NCI-H128 (cell line): ENCODE results near the gene SYS1.

ENCODE experiments used
- DNase-seq: peaks from one replicate; lab custom pipeline; 2025; ENCODE audit not compliant: unreplicated experiment; lab: John Stamatoyannopoulos, UW

SYS1 gene

DNA sequence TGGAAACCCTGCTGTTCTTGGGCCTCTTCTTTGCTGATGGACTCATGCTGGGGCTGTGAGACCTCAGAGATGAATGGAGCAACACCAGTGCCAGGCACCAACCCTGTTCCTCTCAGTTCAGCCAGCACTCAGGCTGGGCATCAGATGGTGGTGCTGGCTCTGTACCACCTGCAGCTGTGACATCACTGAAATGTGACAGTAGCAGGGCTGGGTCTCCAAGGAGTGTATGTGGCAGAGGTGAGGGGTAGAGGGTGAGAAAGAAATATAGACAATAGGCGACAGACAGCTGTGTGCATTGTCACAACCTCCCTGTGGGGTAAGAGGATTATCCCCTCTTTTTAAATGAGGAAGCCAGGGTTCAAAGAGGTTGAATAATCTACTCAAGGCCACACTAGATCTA is 15.2 kb downstream of the SYS1 start, which contains the start of gene TP53TG5:
Gene TP53TG5, minus strand, starts transcription at position 135 of the 400 bp plus-strand sequence. Its CDS starts 89 bp downstream, at position 46.
- no peak for DNase-seq

DNA sequence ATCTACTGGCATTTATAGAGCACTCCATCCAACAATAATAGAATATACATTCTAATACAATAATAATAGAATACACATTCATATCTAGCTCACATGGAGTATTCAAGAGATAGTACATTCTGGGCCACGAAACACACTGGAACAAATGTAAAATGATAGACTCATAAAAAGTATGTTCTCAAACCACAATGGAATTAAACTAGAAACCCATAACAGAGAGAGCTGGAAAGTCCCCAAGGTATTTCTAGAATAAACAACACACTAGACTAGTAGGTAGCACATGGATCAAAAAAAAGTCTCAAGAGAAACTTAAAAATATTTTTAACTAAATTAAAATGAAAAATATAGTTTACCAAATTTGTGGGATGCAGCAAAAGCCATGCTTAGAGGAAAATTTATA is 24.3 kb downstream of the SYS1 start:
- no peak for DNase-seq

DNA sequence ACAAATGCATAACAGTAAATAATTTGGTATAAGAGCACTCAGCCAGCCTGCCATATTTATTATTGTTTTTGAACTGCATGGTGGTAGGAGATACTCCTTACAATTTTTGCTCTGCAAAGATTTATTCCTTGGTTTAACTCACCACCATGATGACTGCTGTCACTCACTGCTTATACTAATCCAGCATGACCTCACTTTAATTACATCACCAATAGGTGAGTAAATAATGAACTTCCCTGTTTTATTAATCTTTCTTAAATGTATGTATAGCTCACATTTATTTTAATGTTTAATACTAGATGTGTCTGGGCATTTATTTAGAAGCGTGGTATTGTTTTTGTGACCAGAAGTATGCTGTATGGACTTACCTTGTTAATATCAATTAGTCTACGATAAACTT is 28.0 kb downstream of the SYS1 start:
- no peak for DNase-seq

DNA sequence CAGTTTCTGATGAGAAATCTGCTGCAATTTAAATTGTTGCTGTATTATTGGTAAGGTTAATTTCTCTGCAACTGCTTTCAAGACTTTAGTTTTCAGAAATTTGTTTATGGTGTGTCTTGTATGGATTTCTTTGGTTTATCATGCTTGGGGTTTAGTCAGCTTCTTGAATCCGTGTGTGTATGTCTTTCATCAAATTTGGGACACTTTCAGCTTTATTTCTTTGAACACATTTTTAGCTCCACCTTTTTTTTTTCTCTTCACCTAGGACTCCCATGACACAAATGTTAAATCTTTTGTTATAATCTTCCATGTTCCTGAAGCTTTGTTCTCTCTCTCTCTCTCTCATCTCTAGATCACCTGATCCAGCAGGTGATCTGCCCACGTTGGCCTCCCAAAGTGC is 28.6 kb downstream of the SYS1 start:
- no peak for DNase-seq

DNA sequence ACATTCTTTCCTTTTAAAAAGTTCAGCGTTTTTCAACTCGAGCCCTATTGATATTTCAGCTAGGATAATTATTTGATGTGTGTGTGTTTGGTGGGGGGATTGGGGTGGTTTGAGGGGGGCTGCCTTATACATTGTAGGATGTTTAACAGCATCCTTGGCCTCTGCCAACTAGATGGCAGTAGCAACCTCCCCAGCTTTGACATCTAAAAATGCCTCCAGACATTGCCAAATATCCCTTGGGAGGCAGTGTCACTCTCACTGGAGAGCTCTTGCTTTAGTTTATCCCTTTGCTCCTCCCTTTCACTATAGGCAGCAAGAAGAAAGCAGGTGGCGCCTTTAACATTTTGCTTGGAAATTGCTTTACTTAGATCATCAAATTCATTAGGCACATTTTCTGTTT is 29.8 kb downstream of the SYS1 start:
- no peak for DNase-seq

DNA sequence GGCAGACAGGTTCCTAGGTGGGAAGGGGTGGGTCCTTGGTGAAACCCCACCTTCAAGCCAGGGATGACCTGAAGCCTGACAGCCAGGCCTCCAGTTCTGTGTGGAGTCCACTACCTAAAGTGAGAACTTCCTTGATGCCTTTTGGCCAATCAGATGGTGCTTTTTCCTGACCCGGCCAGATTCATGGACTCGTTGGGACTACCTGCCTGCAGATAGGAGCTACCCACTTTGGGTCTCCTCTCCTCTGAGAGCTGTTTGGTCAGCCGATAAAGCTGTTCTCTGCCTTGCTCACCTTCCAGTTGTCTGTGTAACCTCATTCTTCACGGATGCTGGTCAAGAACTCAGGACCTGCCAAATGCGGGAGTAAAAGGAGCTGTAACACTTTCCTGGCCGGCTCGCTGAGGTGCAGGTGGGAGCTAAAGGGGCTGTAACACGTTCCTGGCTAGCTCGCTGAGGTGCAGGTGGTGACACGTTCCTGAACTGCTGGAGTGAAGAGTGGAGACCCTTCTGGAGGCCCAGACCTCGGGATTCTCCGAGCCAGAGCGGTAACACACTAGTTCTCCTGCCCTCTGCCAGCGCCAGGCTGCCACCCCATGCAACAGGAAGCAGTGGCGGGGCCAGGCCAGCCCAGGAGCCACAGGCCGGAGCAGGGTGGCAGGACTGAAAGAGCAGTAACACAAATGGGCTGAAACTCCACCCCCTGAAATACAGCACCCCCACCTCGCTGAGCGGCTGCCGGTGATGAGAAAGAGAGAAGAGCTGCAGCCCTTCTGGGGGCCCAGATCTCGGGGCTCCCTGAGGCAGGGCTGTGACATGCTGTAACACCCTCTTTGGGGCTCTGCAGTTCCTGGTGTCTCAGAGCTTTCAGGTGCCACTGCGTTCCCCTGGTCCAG is 31.5 kb downstream of the SYS1 start:
- DNase-seq = no peak

DNA sequence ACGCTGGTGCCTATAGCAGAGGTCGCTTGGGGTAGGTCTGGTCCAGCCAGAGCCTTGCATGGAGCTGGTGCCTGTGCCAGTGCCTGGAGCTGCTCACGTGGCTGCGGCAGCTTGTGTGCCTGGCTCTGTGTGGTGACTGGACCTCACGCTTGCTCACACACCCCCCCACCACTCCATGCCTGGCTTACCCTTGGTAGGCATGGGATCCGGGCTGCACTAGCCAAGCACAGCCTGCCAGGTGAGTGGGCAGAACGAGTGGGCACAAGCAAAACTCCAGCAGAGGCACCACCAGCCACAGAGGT is 32.1 kb downstream of the SYS1 start:
- DNase-seq = no peak

DNA sequence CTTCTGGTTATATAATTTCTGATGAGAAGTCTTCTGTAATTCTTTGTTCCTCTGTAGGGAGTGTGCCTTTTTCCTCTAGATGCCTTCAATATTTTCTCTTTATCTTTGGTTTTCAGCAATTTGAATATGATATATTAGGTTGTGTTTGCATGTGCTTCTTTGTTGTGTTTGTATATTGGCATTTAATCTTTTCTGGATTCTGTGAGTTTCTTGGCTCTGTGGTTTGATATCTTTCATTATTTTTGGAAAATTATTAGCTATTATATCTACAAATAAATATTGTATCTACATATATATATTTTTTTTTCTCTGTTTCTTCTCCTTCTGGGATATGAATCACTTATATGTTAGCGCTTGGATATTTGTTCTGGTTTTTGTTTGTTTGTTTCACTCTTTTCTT is 36.1 kb downstream of the SYS1 start:
- DNase-seq = no peak

DNA sequence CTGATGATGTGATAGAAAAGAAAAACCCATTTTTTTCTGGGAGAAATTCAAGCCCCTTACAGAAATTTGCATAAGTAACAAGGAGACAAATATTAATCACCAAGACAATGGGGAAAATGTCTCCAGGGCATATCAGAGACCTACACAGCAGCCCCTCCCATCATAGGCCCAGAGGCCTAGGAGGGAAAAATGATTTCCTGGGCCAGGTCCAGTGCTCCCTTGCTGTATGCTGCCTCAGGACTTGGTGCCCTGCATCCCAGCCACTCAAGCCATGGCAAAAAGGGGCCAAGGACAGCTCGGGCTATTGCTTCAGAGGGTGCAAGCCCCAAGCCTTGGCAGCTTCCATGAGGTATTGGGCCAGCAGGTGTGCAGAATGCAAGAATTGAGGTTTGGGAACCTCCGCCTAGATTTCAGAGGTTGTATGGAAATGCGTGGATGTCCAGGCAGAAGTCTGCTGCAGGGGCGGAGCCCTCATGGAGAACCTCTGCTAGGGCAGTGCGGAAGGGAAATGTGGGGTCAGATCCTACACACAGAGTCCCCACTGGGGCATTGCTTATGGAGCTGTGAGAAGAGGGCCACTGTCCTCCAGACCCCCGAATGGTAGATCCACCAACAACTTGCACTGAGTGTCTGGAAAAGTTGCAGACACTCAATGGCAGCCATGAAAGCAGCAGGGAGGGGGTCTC is 37.5 kb downstream of the SYS1 start:
- no peak for DNase-seq

DNA sequence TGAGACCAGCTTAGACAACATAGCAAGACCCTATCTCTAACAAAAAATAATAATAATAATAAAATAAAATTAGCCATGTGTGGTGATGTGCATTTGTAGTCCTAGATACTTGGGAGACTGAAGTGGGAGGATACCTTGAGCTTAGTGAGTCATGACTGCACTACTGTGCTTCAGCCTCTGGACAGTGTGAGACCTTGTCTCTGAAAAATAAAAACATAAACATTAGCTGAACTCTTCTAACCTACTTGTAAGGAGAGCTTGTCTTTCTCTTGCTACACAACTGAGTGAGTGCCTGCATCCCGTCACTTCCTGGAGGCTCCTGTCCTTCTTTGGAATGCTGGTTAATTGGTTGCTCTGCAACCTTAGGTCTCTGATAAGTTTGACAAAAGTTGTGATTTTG is 40.0 kb downstream of the SYS1 start:
- no peak for DNase-seq

DNA sequence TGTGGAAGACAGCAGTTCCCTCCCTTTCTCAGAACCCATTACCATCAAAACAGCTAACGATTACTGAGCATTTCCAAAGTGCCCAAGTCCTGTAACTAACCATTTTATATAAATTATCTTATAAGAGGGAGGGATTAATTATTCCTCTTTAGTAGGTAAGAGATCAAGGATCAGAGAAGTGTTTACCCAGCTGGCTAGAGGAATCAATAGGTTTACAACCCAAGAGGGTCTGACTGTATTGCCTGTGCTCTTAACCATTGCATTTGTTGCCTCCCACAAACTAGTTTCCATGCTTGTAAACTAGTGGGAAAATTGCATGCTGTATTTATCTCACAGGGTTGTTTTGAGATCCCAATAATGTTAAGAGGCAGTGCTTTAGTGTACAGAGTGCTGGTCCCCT is 41.5 kb downstream of the SYS1 start:
- no peak for DNase-seq

DNA sequence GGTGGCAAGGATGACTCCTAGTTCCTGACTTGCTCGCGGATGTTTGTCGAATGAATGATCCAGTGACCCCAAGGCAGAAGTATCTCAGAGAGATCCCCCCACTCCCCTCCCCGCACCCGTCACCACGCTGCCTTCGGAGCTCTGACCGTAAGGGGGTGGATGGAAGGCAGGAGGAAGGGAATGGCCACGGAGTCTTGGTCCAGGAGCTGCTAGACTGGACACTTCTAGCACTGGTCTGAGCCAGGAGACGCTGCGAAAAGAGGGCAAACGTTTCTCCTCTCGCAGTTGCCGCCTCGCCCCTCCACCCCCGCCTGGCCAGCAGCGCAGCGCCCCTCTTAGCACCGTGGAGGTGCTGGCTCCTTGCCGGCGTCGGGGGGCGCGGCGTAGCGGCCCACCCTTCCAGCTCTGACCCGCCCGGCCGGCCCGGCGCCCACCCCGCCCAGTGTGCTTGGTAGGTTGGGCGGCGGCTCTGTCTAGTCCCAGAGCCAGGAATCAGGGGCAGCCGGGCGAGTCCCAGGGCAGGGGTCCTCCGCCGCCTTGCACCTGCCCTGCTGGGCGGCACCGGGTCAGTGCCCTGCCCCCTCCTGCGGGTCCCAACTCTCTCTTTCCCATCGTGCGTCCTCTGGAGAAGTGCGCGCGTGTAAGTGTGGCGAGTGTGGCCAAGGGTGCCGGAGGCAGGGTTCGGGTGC is 42.8 kb downstream of the SYS1 start:
- DNase-seq = no peak

DNA sequence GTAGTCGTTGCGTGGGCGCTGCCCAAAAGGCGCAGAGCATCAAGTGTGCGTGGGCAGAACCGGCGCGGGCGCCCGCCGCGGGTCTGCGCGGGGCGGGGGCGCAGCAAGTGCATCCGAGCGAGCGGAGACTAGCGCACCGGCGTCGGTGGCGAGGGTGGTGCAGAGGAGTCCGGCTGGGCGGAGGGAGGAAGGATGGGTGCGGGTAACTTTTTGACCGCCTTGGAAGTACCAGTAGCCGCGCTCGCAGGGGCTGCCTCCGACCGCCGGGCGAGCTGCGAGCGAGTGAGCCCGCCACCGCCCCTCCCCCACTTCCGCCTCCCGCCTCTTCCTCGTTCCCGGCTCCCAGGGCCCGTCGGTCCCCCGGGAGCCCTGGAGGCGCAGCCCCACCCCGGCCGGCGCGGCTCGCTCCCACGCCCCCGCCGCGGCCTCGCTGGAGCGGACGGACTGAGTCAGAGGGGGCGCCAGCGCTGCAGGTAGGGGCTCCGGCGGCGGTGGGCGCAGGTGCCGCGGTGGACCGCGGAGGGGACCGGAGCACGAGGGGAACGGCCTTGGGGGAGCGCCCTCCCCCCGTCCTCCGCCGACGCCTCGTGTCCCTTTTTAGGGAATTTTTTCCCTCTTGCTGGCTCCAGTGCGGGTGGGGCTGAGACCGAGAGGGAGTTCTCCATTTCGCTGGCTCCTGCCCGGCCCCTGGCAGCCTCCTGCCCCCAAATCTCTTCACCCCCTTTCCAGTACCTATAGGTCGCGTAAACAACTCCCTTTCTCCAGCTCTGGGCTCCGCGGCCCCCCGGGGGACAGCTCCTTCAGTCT is 43.5 kb downstream of the SYS1 start:
- DNase-seq = peak; percentile 17

DNA sequence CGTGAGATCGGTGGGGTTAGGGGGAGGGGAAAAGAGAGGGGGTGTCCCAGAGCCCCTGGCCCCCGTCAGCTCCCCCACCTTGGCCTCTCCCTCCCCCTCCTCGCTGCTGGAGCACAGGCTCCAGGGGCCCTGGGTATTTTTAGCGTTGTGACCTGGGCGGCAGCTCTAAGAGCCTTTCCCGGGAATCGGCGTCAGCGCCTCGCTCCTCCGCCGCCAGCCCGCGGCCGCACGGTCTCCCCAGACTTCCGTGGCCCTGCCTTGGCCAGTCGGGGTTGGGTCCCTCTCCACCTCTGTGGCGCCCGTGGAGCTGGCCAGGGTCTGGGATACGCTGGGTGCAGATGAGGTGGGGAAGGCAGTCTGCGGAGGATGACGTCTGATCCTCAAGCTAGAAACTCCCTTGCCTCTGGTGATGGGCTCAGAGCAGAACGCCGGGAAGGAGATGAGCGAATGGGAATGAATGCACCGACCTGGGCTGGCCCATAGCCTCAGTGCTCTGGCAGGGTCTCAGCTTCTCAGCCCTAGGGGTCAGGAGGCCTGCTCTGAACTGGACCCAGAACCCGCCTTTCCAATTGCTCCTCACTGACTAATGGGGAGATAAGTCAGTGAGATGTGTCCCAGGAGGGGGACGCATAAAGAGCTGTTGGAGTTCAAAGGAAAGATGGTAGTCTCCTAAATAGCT is 44.2 kb downstream of the SYS1 start:
- DNase-seq = no peak

DNA sequence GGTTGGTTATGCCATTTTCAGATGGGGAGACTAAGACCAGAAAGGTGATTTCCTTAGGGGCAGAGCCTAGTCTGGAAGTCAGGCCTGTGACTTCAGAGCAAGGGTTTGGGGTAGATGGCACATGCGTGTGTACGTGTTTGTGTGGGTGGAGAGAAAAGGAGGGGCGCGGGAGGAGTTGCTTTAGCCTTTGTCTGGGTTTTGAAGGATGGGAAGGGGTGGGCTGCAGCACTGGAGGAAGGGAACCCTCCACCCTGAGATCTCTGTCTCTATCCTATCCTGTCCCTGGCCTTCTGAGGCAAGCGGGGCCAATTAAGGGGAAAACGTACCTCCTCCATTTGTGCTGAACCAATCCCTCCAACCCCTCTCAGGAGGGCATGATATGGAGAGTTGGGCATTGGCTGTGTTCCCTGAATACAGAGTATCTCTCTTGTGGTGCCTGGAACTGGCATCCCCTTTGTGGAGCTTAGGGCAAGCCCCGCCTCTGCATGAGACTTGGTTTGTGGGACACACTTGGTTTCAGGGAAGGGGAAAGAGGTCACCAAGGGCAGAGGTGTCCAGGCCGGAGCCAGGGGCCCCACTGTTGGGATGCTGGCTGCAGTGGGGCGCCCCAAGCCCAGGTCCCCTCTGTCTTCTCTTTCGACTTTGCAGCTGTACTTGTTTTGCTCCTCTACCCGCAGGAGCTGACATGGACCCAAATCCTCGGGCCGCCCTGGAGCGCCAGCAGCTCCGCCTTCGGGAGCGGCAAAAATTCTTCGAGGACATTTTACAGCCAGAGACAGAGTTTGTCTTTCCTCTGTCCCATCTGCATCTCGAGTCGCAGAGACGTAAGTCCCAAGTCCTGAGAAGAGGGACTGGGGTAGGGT is 45.1 kb downstream of the SYS1 start, which contains the start of gene DBNDD2:
Gene DBNDD2, plus strand, starts transcription at position 507 of the 863 bp plus-strand sequence. Its CDS starts 179 bp downstream, at position 686.
- DNase-seq = no peak

DNA sequence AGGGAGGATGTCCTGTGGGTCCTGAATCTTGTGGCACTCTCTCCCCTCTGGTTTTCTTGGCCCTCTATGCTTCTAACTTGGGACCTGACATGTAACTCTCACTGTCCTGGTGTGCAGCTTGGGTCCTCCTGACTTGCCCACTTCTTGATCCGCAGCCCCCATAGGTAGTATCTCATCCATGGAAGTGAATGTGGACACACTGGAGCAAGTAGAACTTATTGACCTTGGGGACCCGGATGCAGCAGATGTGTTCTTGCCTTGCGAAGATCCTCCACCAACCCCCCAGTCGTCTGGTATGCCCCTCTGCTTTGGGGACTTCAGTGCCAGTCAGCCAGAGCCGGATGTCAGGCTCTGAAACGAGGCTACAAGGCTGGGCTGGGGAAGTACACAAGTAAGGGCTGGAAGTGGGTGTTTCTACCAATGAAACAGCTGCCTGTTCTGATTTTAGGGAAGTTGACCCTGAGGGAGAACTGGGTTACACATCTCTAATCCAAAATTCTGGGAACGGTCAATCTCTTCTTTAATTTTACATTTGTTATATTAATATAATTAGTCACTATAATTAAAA is 45.8 kb downstream of the SYS1 start:
- no peak for DNase-seq

DNA sequence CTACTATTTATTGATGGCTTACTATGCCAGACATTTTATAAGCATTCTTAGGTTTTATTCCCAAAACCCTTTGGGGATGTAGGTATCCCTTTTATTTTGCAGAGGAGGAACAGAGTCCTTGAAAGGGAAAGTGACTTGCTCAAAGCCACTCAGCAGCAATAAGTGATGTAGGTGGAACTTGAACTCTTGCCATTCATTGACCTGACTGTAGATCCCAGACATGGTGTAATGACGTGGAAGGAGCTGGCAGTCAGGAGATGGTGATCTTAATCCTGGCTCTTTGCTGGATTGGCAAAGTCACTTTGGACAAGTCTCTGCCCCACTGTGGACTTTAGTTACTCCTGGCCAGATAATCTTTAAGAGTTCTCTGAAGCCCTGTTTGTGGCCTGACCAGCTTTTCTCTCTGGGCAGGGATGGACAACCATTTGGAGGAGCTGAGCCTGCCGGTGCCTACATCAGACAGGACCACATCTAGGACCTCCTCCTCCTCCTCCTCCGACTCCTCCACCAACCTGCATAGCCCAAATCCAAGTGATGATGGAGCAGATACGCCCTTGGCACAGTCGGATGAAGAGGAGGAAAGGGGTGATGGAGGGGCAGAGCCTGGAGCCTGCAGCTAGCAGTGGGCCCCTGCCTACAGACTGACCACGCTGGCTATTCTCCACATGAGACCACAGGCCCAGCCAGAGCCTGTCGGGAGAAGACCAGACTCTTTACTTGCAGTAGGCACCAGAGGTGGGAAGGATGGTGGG is 46.7 kb downstream of the SYS1 start:
- DNase-seq = no peak

DNA sequence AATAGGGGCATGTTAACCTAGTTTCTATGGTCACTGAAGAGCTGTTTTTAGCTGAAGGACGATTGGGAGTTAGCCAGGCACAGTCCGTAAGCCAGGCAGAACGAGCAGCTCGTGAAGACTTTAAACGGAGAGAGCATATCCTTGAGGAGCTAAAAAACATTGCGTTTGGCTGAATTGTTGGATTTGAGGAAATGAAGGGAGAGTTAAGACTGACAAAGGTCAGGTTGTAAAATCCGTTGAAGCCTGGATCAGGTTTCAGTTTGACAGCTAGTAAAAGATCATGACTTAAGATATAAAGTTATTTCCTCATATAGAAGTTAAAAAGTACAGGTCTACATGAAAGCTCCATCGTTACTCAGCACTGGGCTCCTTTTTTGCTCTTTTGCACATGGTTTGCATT is 47.9 kb downstream of the SYS1 start:
- no peak for DNase-seq

DNA sequence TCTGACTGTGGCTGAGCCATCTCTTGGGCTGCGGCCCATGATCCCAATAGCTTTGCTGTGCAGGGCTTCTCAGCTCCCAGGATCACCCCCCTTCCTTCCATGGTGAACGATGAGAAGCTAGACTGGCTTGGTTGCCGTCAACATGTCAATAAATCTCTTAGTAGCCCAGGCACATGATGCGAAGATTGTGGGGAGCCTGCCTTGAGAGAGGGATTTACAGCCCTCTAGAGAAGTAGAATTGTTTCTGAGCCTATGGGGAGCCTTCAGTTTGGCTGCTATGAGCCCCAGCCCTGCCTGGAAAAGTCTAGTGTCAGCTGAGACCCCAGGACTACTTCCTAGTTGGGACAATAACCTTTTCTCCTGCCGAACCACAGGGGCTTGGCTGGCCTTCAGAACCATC is 49.7 kb downstream of the SYS1 start:
- DNase-seq = no peak
